Urothelium cell line (cell line): ENCODE results near the gene TCIRG1.
A peak's percentile ranks its signal among the peaks of the same experiment; 100 is the strongest.

Experiments
- DNase-seq: peaks from one replicate; pipeline ENCODE4 v3.0.0; 2011; ENCODE audit warnings: low spot score, mixed read lengths
- FAIRE-seq: peaks from 2 replicates; lab custom pipeline; 2011; peaks lifted over from hg19 to GRCh38; lab: Jason Lieb, UNC

The TCIRG1 gene

GRCh38 chr11:68049509-68050370 is 10.9 kb downstream of the TCIRG1 start:
- FAIRE-seq (peak; percentile 5), DNase-seq (no peak)

- FAIRE-seq (no peak), DNase-seq (no peak)
Measured at GRCh38 chr11:68050371-68050841, 11.6 kb downstream of the TCIRG1 start.

- DNase-seq: no peak
- FAIRE-seq: no peak
Measured at GRCh38 chr11:68051191-68052136, 12.6 kb downstream of the TCIRG1 start.

- no peak for DNase-seq
- FAIRE-seq: no peak
Measured at GRCh38 chr11:68052137-68052873, 13.5 kb downstream of the TCIRG1 start.

GRCh38 chr11:68053117-68053516 is 14.3 kb downstream of the TCIRG1 start:
- no peak for DNase-seq
- FAIRE-seq: no peak

GRCh38 chr11:68053981-68054812 is 15.4 kb downstream of the TCIRG1 start:
- DNase-seq (no peak), FAIRE-seq (no peak)

- FAIRE-seq (no peak), DNase-seq (no peak)
Measured at GRCh38 chr11:68056317-68057285, 17.8 kb downstream of the TCIRG1 start.

- FAIRE-seq: no peak
- no peak for DNase-seq
Measured at GRCh38 chr11:68057807-68058206, 19.0 kb downstream of the TCIRG1 start.

- DNase-seq: no peak
- no peak for FAIRE-seq
Measured at GRCh38 chr11:68061508-68061907, 22.7 kb downstream of the TCIRG1 start.

GRCh38 chr11:68064926-68065325 is 26.1 kb downstream of the TCIRG1 start:
- no peak for DNase-seq
- no peak for FAIRE-seq

GRCh38 chr11:68065841-68066240 is 27.0 kb downstream of the TCIRG1 start:
- FAIRE-seq: no peak

GRCh38 chr11:68066742-68067141 is 27.9 kb downstream of the TCIRG1 start:
- no peak for FAIRE-seq
- DNase-seq: no peak

More at GRCh38 chr11:68065841-68066240, 27.0 kb downstream of the TCIRG1 start:
- DNase-seq: no peak

- FAIRE-seq: no peak
Measured at GRCh38 chr11:68067991-68068390, 29.2 kb downstream of the TCIRG1 start.

GRCh38 chr11:68071281-68072048 is 32.6 kb downstream of the TCIRG1 start:
- FAIRE-seq: no peak
- no peak for DNase-seq

More at GRCh38 chr11:68067991-68068390, 29.2 kb downstream of the TCIRG1 start:
- DNase-seq: no peak

GRCh38 chr11:68074584-68075352 is 35.9 kb downstream of the TCIRG1 start:
- no peak for DNase-seq
- FAIRE-seq: no peak

- DNase-seq: no peak
- FAIRE-seq: no peak
Measured at GRCh38 chr11:68076371-68077042, 37.7 kb downstream of the TCIRG1 start.
